Calu3 (cell line): ENCODE measurements around the gene SFXN4. TPM values are rescaled to one million over a fixed set of nuclear protein-coding genes. Genes with fewer than 3 reads are reported as not detected.
A peak's percentile ranks its signal among the peaks of the same experiment; 100 is the strongest.

Experiments used
- BruUV-seq: library from RNA; stranded (reverse); fragments of 400-500 nt; replicated peaks from 2 replicates; lab custom pipeline; 2021; lab: Mats Ljungman, UMichigan
- CTCF ChIA-PET: fragments of 300-600 bp; sonication (Branson Sonifier 250); formaldehyde crosslinking; loops from one replicate; lab custom pipeline; 2022; ENCODE audit warnings: antibody characterized with exemption; lab: Charles Lee
- DNase-seq: peaks from one replicate; pipeline ENCODE4 v3.0.0; 2022
- H3K27ac Mint-ChIP-seq: one replicate; pipeline ENCODE4 v1.8.0; 2022; ENCODE audit warnings: mixed read lengths; ENCODE audit not compliant: unreplicated experiment
- H3K27me3 Mint-ChIP-seq: one replicate; pipeline ENCODE4 v1.8.0; 2022; ENCODE audit warnings: mixed read lengths; ENCODE audit not compliant: unreplicated experiment
- H3K36me3 Mint-ChIP-seq: one replicate; pipeline ENCODE4 v1.8.0; 2022; ENCODE audit warnings: mild to moderate bottlenecking, moderate library complexity, mixed read lengths; ENCODE audit not compliant: insufficient read depth, unreplicated experiment
- H3K4me1 Mint-ChIP-seq: one replicate; pipeline ENCODE4 v1.8.0; 2022; ENCODE audit warnings: mild to moderate bottlenecking, low read depth, mixed read lengths; ENCODE audit not compliant: unreplicated experiment
- H3K4me3 Mint-ChIP-seq: one replicate; pipeline ENCODE4 v1.8.0; 2022; ENCODE audit warnings: mild to moderate bottlenecking, low read depth, moderate library complexity, mixed read lengths; ENCODE audit not compliant: unreplicated experiment
- H3K9me3 Mint-ChIP-seq: one replicate; pipeline ENCODE4 v1.8.0; 2022; ENCODE audit warnings: low read depth, mixed read lengths; ENCODE audit not compliant: unreplicated experiment
- intact Hi-C: fragments of 100-400 bp; cut with micrococcal nuclease; formaldehyde crosslinking; loops from one replicate; pipeline ENCODE4 v1.10.0; 2022; ENCODE audit not compliant: unreplicated experiment
- total RNA-seq: library from RNA; stranded (reverse); gene quantifications from 2 replicates; pipeline ENCODE4 v1.2.3, GENCODE V29; 2022
- TF ChIP-seq, protein P1 (sequence below): fragments of 200-600 bp; IDR thresholded peaks from one replicate; pipeline ENCODE4 v1.8.0; 2022; ENCODE audit warnings: antibody characterized with exemption; ENCODE audit not compliant: unreplicated experiment

The SFXN4 gene
- total RNA-seq, 1 experiment from 2014 or later, result 19.9 TPM

DNA sequence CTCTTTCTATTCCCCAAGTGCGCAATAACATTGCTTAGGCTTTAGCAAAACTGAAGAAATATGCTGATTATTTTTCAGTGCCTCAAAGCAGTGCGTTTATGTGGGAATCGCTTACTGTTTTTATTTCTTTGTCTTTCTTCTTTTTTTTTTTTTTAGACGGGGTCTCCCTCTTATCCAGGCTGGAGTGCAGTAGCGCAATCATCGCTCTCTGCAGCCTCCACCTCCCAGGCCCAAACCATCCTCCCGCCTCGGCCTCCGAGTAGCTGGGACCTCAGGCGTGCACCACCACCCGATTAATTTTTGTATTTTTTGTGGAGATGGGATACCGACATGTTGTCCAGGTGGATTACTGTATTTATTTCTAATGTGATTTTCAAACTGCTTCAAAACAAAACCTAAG is 60.4 kb downstream of the SFXN4 start:
- TSS peak; percentile 64 for BruUV-seq
- Mint-ChIP-seq H3K36me3 (peaks cover 9% of the 10 kb centered on the region), H3K27me3 (no peaks in the 10 kb centered on the region), H3K4me3 (peak overlapping the region; percentile 66), H3K9me3 (no peaks in the 10 kb centered on the region), H3K4me1 (peaks cover 15% of the 10 kb centered on the region), H3K27ac (no peak overlapping the region)
- intact Hi-C loops, result no loop called here
- TF ChIP-seq, protein P1, sequence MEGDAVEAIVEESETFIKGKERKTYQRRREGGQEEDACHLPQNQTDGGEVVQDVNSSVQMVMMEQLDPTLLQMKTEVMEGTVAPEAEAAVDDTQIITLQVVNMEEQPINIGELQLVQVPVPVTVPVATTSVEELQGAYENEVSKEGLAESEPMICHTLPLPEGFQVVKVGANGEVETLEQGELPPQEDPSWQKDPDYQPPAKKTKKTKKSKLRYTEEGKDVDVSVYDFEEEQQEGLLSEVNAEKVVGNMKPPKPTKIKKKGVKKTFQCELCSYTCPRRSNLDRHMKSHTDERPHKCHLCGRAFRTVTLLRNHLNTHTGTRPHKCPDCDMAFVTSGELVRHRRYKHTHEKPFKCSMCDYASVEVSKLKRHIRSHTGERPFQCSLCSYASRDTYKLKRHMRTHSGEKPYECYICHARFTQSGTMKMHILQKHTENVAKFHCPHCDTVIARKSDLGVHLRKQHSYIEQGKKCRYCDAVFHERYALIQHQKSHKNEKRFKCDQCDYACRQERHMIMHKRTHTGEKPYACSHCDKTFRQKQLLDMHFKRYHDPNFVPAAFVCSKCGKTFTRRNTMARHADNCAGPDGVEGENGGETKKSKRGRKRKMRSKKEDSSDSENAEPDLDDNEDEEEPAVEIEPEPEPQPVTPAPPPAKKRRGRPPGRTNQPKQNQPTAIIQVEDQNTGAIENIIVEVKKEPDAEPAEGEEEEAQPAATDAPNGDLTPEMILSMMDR, result no peak
- CTCF ChIA-PET, result interaction anchor here (0.8 kb wide), 1 partner anchor 14 kb away, joined by 3 read pairs; no protein-coding TSS in a partner anchor
- DNase-seq, result no peak

- CTCF ChIA-PET, result interaction anchor here (0.8 kb wide), 1 partner anchor 13 kb away, joined by 3 read pairs; no protein-coding TSS in a partner anchor
- DNase-seq, result no peak
- Mint-ChIP-seq H3K36me3 (peaks cover 6% of the 10 kb centered on the region), H3K27me3 (no peaks in the 10 kb centered on the region), H3K4me1 (peaks cover 15% of the 10 kb centered on the region), H3K4me3 (peak overlapping the region; percentile 66), H3K27ac (no peak overlapping the region), H3K9me3 (no peaks in the 10 kb centered on the region)
- intact Hi-C loops, result no loop called here
- TF ChIP-seq, protein P1, result no peak
- BruUV-seq, result no TSS peak
Measured at GRCh38 chr10:119104654-119105015, 60.9 kb downstream of the SFXN4 start.

DNA sequence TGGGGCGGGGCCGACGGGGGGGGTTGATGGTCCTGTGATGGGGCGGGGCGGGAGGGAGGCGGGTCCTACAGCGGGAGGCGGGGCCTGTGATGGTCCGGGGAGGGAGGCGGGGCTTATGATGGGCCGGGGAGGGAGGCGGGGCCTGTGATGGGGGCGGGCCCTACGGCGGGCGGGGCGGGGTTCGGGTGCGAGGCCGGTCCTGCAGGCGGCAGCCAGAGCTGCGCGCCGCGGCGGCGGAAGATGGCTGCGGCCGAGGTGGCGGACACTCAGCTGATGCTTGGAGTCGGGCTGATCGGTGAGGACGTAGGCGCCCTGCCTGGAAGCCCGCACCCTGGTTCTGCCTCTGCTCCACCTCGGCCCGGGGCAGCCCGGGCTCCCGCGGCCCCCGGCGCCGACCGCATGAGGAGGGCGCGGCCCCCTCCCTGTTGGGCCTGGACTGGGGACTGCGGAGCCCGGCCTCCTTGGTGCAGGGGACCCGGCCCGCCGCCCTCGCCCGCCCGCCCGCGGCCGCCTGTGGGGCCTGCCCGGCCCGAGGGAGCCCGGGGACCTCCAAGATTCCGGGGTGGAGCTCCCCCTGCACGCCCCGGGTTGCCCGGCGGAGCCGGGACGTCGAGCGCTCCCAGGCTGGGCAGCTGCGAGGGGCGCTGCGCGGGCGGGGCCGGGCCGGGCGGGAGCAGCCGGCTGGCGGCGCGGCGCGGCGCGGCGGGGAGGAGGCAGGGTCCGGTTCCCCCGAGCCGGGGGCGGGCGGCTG is 61.4 kb downstream of the SFXN4 start, which contains the start of gene DENND10:
TSS of gene DENND10 (plus strand) at position 211 of the 751 bp plus-strand sequence. CDS start at position 241, 30 bp downstream.
- Mint-ChIP-seq H3K9me3 (no peaks in the 10 kb centered on the region), H3K27ac (no peak within 1 kb of the TSS), H3K4me1 (peaks cover 15% of the 10 kb centered on the region), H3K36me3 (peaks cover 6% of the 10 kb centered on the region), H3K4me3 (peak within 1 kb of the TSS; percentile 66), H3K27me3 (no peaks in the 10 kb centered on the region)
- BruUV-seq, result no TSS peak
- intact Hi-C loops, result no loop called here
- CTCF ChIA-PET, result interaction anchor here (0.7 to 0.8 kb wide), 2 partner anchors 13 to 1646 kb away, joined by 3 read pairs; no protein-coding TSS in a partner anchor
- peak; percentile 66 for DNase-seq
- TF ChIP-seq, protein P1, result no peak

- Mint-ChIP-seq H3K36me3 (peaks cover 6% of the 10 kb centered on the region), H3K4me1 (peaks cover 15% of the 10 kb centered on the region), H3K27ac (no peak overlapping the region), H3K4me3 (peak overlapping the region; percentile 64), H3K27me3 (no peaks in the 10 kb centered on the region), H3K9me3 (no peaks in the 10 kb centered on the region)
- no TSS peak for BruUV-seq
- intact Hi-C loops, result no loop called here
- TF ChIP-seq, protein P1, result no peak
- CTCF ChIA-PET, result interaction anchor here (0.7 kb wide), 1 partner anchor 1645 kb away, joined by 3 read pairs; no protein-coding TSS in a partner anchor
- no peak for DNase-seq
Measured at GRCh38 chr10:119103241-119103902, 62.1 kb downstream of the SFXN4 start.
